GM18526 (cell line): ENCODE data around the gene CACNG5.

Experiments used
- POLR2A ChIP-seq: IDR thresholded peaks from 3 replicates; pipeline ENCODE4 v1.6.1; 2011; ENCODE audit not compliant: insufficient read length; ENCODE audit errors: extremely low read depth

Gene CACNG5

GRCh38 chr17:66812571-66812970 lies 22.3 kb upstream of the CACNG5 start:
- no peak for TF ChIP-seq POLR2A

- TF ChIP-seq POLR2A, result no peak
Measured at GRCh38 chr17:66813296-66813695, 21.6 kb upstream of the CACNG5 start.

- no peak for TF ChIP-seq POLR2A
Measured at GRCh38 chr17:66814026-66814425, 20.9 kb upstream of the CACNG5 start.

- TF ChIP-seq POLR2A, result no peak
Measured at GRCh38 chr17:66814570-66814969, 20.3 kb upstream of the CACNG5 start.

- TF ChIP-seq POLR2A, result no peak
Measured at GRCh38 chr17:66817750-66818149, 17.2 kb upstream of the CACNG5 start.

GRCh38 chr17:66819466-66819865 lies 15.5 kb upstream of the CACNG5 start:
- TF ChIP-seq POLR2A, result no peak

GRCh38 chr17:66822009-66822408 lies 12.9 kb upstream of the CACNG5 start:
- no peak for TF ChIP-seq POLR2A

GRCh38 chr17:66826856-66827255 lies 8.1 kb upstream of the CACNG5 start:
- no peak for TF ChIP-seq POLR2A

- TF ChIP-seq POLR2A, result no peak
Measured at GRCh38 chr17:66829386-66829864, 5.5 kb upstream of the CACNG5 start.

- no peak for TF ChIP-seq POLR2A
Measured at GRCh38 chr17:66829883-66830282, 5.0 kb upstream of the CACNG5 start.

- no peak for TF ChIP-seq POLR2A
Measured at GRCh38 chr17:66830451-66830850, 4.5 kb upstream of the CACNG5 start.

GRCh38 chr17:66831383-66832210 lies 3.3 kb upstream of the CACNG5 start:
- no peak for TF ChIP-seq POLR2A

- TF ChIP-seq POLR2A, result no peak
Measured at GRCh38 chr17:66833201-66833600, 1.7 kb upstream of the CACNG5 start.

- TF ChIP-seq POLR2A, result no peak
Measured at GRCh38 chr17:66834426-66834918, 445 bp upstream of the CACNG5 start.

GRCh38 chr17:66835476-66835875 lies 559 bp downstream of the CACNG5 start:
- TF ChIP-seq POLR2A, result no peak

GRCh38 chr17:66836063-66837005 lies 1.4 kb downstream of the CACNG5 start:
- no peak for TF ChIP-seq POLR2A
